GM12878 (cell line): Measurements from ENCODE around the gene ZNF140. TPM values are rescaled to one million over a fixed set of nuclear protein-coding genes. Genes with fewer than 3 reads are reported as not detected.

Source experiments
- CBX3 ChIP-seq: fragments of 200-600 bp; sonication (generic); IDR thresholded peaks from 2 replicates; pipeline ENCODE4 v1.6.1; 2016; ENCODE audit warnings: low read depth, borderline replicate concordance
- CHD1 ChIP-seq: IDR thresholded peaks from 2 replicates; pipeline ENCODE4 v1.6.1; 2012; ENCODE audit warnings: low read depth, low read length, improper control_type of control experiment
- CUX1 ChIP-seq: IDR thresholded peaks from 2 replicates; pipeline ENCODE4 v1.6.1; 2012; ENCODE audit warnings: improper control_type of control experiment, low read depth, low read length; ENCODE audit not compliant: insufficient replicate concordance
- DPF2 ChIP-seq: fragments of 450-650 bp; IDR thresholded peaks from 2 replicates; pipeline ENCODE4 v1.6.1; 2017; ENCODE audit warnings: mild to moderate bottlenecking
- EP300 ChIP-seq, 2 experiments: fragments of 150-350 bp in 1 of 2; IDR thresholded peaks; 2 replicates each; pipeline ENCODE4 v1.6.1; 2011 to 2012; ENCODE audit warnings: low read depth in 2 of 2, low read length in 2 of 2, borderline replicate concordance in 1 of 2, improper control_type of control experiment in 1 of 2, inconsistent platforms in 1 of 2; ENCODE audit not compliant: control insufficient read depth in 1 of 2
- FOXM1 ChIP-seq: IDR thresholded peaks from 2 replicates; pipeline ENCODE4 v1.6.1; 2012; ENCODE audit warnings: low read depth, mild to moderate bottlenecking, inconsistent platforms, low read length, moderate library complexity
- JUNB ChIP-seq: IDR thresholded peaks from 2 replicates; pipeline ENCODE4 v1.6.1; 2016; ENCODE audit warnings: antibody characterized with exemption, mild to moderate bottlenecking
- NFXL1 ChIP-seq: fragments of 450-650 bp; IDR thresholded peaks from 2 replicates; pipeline ENCODE4 v1.6.1; 2017; ENCODE audit warnings: antibody characterized with exemption, mild to moderate bottlenecking, borderline replicate concordance
- RB1 ChIP-seq: fragments of 450-650 bp; formaldehyde crosslinking; IDR thresholded peaks from 2 replicates; pipeline ENCODE4 v1.6.1; 2017; ENCODE audit warnings: mild to moderate bottlenecking, borderline replicate concordance
- RBBP5 ChIP-seq: fragments of 200-600 bp; sonication (generic); conservative IDR thresholded peaks from 2 replicates; pipeline ENCODE4 v1.6.1; 2016
- RCOR1 ChIP-seq: conservative IDR thresholded peaks from 2 replicates; pipeline ENCODE4 v1.6.1; 2012; ENCODE audit warnings: low read depth, low read length, improper control_type of control experiment
- polyA plus RNA-seq, 11 experiments: library from polyadenylated mRNA; depleted of rRNA in 4 of 11; unstranded in 6 of 11; stranded (reverse) in 5 of 11; fragments of >200 nt; fragmentation: Nextera tagmentation in 4 of 11; fragmentation: Illumina TruSeq in 1 of 11; extraction: Ambion mirVana in 4 of 11; extraction: Trizol in 1 of 11; gene quantifications; 1 replicate in 1 of 11; 2 replicates in 10 of 11; pipeline versions ENCODE4 v1.2.1 to v1.2.3, GENCODE V29; 2011 to 2016; ENCODE audit warnings: inconsistent platforms in 2 of 11, missing spikeins in 2 of 11, low read depth in 1 of 11
- total RNA-seq, 4 experiments: library from RNA; depleted of rRNA in 3 of 4; stranded (reverse); fragments of >200 nt in 3 of 4; fragmentation: Illumina TruSeq in 1 of 4; extraction: Trizol in 1 of 4; gene quantifications; 2 replicates each; pipeline versions ENCODE4 v1.2.1 to v1.2.3, GENCODE V29; 2013 to 2021
- TF ChIP-seq, protein P1 (sequence below): fragments of 450-650 bp; IDR thresholded peaks from 2 replicates; pipeline ENCODE4 v1.6.1; 2014; ENCODE audit warnings: mild to moderate bottlenecking
- TF ChIP-seq, protein P2 (sequence below): fragments of 450-650 bp; IDR thresholded peaks from 2 replicates; pipeline ENCODE4 v1.6.1; 2017; ENCODE audit warnings: low read depth, mild to moderate bottlenecking, moderate library complexity

The ZNF140 gene
- total and polyA plus RNA-seq, 10 of the 15 experiments (the other 5 are each of a cell fraction or from before 2014, with no cell fraction given): 6.8 to 21.2 (median 14.7) TPM

DNA sequence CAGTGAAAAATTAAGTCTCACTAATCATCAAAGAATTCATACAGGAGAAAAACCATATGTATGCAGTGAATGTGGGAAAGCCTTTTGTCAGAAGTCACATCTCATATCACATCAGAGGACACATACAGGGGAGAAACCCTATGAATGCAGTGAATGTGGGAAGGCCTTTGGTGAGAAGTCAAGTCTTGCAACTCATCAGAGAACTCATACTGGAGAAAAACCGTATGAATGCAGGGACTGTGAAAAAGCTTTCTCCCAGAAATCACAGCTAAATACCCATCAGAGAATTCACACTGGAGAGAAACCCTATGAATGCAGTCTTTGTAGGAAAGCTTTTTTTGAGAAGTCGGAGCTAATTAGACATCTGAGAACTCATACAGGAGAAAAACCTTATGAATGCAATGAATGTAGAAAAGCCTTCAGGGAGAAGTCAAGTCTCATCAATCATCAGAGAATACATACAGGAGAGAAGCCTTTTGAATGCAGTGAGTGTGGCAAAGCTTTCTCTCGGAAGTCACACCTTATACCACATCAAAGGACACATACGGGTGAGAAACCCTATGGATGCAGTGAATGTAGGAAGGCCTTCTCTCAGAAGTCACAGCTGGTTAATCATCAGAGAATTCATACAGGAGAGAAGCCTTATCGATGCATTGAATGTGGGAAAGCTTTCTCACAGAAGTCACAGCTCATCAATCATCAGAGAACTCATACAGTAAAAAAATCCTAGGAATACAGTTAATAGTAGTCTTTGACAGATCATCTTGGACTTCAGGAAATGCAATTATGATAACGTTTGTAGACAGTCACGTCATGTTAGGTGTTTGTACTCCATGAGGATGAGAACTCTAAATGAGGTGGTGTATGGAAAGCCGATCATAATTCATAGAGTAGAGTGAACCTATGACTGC lies 22.3 kb upstream of the ZNF140 start (continued):
- TF ChIP-seq CUX1 (no peak), DPF2 (no peak), RB1 (no peak), CHD1 (no peak), EP300 (IDR thresholded peaks at IDR 0.05; ENCODE audit: borderline replicate concordance in 1 of 2, control insufficient read depth in 1 of 2, low read depth in 2 of 2, low read length in 2 of 2) (no peak), NFXL1 (no peak), RBBP5 (no peak), CBX3 (peak; percentile 39; the same call in 1 of the 2 replicates), RCOR1 (no peak), FOXM1 (no peak), JUNB (no peak)
- TF ChIP-seq, protein P1, sequence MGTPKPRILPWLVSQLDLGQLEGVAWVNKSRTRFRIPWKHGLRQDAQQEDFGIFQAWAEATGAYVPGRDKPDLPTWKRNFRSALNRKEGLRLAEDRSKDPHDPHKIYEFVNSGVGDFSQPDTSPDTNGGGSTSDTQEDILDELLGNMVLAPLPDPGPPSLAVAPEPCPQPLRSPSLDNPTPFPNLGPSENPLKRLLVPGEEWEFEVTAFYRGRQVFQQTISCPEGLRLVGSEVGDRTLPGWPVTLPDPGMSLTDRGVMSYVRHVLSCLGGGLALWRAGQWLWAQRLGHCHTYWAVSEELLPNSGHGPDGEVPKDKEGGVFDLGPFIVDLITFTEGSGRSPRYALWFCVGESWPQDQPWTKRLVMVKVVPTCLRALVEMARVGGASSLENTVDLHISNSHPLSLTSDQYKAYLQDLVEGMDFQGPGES: no peak
- TF ChIP-seq, protein P2, sequence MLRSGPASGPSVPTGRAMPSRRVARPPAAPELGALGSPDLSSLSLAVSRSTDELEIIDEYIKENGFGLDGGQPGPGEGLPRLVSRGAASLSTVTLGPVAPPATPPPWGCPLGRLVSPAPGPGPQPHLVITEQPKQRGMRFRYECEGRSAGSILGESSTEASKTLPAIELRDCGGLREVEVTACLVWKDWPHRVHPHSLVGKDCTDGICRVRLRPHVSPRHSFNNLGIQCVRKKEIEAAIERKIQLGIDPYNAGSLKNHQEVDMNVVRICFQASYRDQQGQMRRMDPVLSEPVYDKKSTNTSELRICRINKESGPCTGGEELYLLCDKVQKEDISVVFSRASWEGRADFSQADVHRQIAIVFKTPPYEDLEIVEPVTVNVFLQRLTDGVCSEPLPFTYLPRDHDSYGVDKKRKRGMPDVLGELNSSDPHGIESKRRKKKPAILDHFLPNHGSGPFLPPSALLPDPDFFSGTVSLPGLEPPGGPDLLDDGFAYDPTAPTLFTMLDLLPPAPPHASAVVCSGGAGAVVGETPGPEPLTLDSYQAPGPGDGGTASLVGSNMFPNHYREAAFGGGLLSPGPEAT: peak; percentile 45; the same call in 1 of the 2 replicates
